ENCODE data around the gene ATF7IP. TPM values are rescaled to one million over a fixed set of nuclear protein-coding genes. Genes with fewer than 3 reads are reported as not detected.

The ATF7IP gene
- total RNA-seq, 1 donor from 2014 or later: 46.4 TPM

GRCh38 chr12:14450479-14450878, 85.0 kb downstream of the ATF7IP start:
- H3K4me1 ChIP-seq: peaks cover 5% of the 10 kb centered on the region
- H3K27ac ChIP-seq: no peak overlapping the region
- peaks cover 0 to 36% of the 10 kb centered on the region in 2 donors for H3K36me3 ChIP-seq
- H3K27me3 ChIP-seq: no peaks in the 10 kb centered on the region
- H3K4me3 ChIP-seq: no peak overlapping the region
- no peak for DNase-seq (ENCODE audit: extremely low spot score in 2 of 2)
- no peaks in the 10 kb centered on the region for H3K9me3 ChIP-seq
- intact Hi-C loops (cut with DNase I): no loop called here
- TF ChIP-seq POLR2AphosphoS5 (IDR thresholded peaks at IDR 0.05; ENCODE audit: insufficient read depth in 1 of 2, low read depth in 1 of 2): no peak
- TF ChIP-seq POLR2A (IDR thresholded peaks at IDR 0.05): no peak
- no peak for TF ChIP-seq CTCF (IDR thresholded peaks at IDR 0.05)

- Histone ChIP-seq H3K4me1 (peaks cover 5% of the 10 kb centered on the region), H3K4me3 (no peak overlapping the region), H3K27ac (no peak overlapping the region), H3K36me3 (peaks cover 0 to 33% of the 10 kb centered on the region in 2 donors), H3K27me3 (no peaks in the 10 kb centered on the region), H3K9me3 (no peaks in the 10 kb centered on the region)
- no peak for DNase-seq (ENCODE audit: extremely low spot score in 2 of 2)
- TF ChIP-seq POLR2A (IDR thresholded peaks at IDR 0.05) (no peak), CTCF (IDR thresholded peaks at IDR 0.05) (no peak), POLR2AphosphoS5 (IDR thresholded peaks at IDR 0.05; ENCODE audit: insufficient read depth in 1 of 2, low read depth in 1 of 2) (no peak)
- intact Hi-C loops (cut with DNase I): no loop called here
Observed at GRCh38 chr12:14452336-14452735, 86.9 kb downstream of the ATF7IP start.

GRCh38 chr12:14452865-14453264, 87.4 kb downstream of the ATF7IP start:
- Histone ChIP-seq H3K9me3 (no peaks in the 10 kb centered on the region), H3K27me3 (no peaks in the 10 kb centered on the region), H3K4me1 (peaks cover 5% of the 10 kb centered on the region), H3K36me3 (peaks cover 0 to 33% of the 10 kb centered on the region in 2 donors), H3K4me3 (no peak overlapping the region), H3K27ac (no peak overlapping the region)
- intact Hi-C loops (cut with DNase I): no loop called here
- DNase-seq (ENCODE audit: extremely low spot score in 2 of 2): no peak
- TF ChIP-seq POLR2AphosphoS5 (IDR thresholded peaks at IDR 0.05; ENCODE audit: insufficient read depth in 1 of 2, low read depth in 1 of 2) (no peak), POLR2A (IDR thresholded peaks at IDR 0.05) (no peak)

- peaks cover 5% of the 10 kb centered on the region for H3K4me1 ChIP-seq
- H3K36me3 ChIP-seq: peaks cover 0 to 34% of the 10 kb centered on the region in 2 donors
- intact Hi-C loops (cut with DNase I): no loop called here
Observed at GRCh38 chr12:14454098-14454907, 88.8 kb downstream of the ATF7IP start.

GRCh38 chr12:14460212-14460841, 94.8 kb downstream of the ATF7IP start:
- no peak for DNase-seq (ENCODE audit: extremely low spot score in 2 of 2)
- H3K36me3 ChIP-seq: peaks cover 0 to 41% of the 10 kb centered on the region in 2 donors

More at GRCh38 chr12:14454098-14454907, 88.8 kb downstream of the ATF7IP start:
- Histone ChIP-seq H3K9me3 (no peaks in the 10 kb centered on the region), H3K27me3 (no peaks in the 10 kb centered on the region), H3K4me3 (no peak overlapping the region), H3K27ac (no peak overlapping the region)
- DNase-seq (ENCODE audit: extremely low spot score in 2 of 2): no peak
- TF ChIP-seq CTCF (IDR thresholded peaks at IDR 0.05) (peak in 1 of 3 experiments; percentile 28), POLR2AphosphoS5 (IDR thresholded peaks at IDR 0.05; ENCODE audit: insufficient read depth in 1 of 2, low read depth in 1 of 2) (no peak)

More at GRCh38 chr12:14460212-14460841, 94.8 kb downstream of the ATF7IP start:
- Histone ChIP-seq H3K4me3 (no peak overlapping the region), H3K9me3 (no peaks in the 10 kb centered on the region), H3K27ac (no peak overlapping the region), H3K27me3 (no peaks in the 10 kb centered on the region), H3K4me1 (peaks cover 4% of the 10 kb centered on the region)
- TF ChIP-seq CTCF (IDR thresholded peaks at IDR 0.05) (no peak), POLR2AphosphoS5 (IDR thresholded peaks at IDR 0.05; ENCODE audit: insufficient read depth in 1 of 2, low read depth in 1 of 2) (no peak), POLR2A (IDR thresholded peaks at IDR 0.05) (no peak)
- intact Hi-C loops (cut with DNase I): no loop called here

Data from vagina (tissue), 2 donors.